ENCODE results near the gene WWC1. TPM values are rescaled to one million over a fixed set of nuclear protein-coding genes. Genes with fewer than 3 reads are reported as not detected.

The WWC1 gene
- total RNA-seq, 1 donor from 2014 or later, result 18.7 TPM

DNA sequence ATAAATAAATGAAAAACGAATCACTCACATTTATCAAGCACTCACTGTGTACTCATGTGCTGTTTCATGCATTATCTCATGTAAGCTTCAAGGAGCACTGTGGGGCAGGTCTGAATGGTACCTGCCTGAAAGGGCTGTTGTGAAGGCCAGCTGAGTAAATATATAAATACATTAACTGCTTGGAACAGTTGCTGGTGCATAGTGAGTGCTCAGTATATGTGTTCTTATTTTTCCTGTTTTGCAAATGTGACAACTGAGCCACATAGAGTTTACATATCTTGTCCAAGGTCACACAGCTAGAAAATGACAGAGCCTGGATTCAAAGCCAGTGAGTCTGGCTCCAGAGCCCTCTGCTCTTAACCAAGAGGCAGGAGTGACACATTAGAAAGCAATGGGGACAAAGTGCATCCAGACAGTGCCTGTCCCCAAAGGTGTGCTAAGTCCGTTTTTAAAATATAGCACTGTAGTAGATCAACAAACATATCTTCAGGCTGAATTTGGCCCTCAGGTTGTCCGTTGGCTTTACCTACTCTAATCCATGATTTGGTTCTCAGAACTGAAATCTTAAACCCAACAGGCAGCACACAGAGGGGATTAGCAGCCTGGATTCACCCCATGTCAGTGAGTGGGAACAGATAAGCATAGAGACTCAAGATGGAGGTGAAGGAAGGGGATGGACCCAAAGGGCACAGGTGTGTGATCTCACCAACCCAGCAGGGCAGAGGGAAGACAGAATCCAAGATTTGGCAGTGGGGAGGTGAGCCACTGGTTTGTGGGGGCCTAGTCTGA, 70.8 kb downstream of the WWC1 start:
- TF ChIP-seq POLR2A (IDR thresholded peaks at IDR 0.05) (no peak), POLR2AphosphoS5 (IDR thresholded peaks at IDR 0.05; ENCODE audit: insufficient read depth in 1 of 2, low read depth in 1 of 2) (no peak)
- intact Hi-C loops (cut with DNase I), result no loop called here
- no peaks in the 10 kb centered on the region for H3K9me3 ChIP-seq
- no peak for DNase-seq (ENCODE audit: extremely low spot score in 2 of 2)
- H3K4me1 ChIP-seq, result peaks cover 15% of the 10 kb centered on the region
- no peak overlapping the region for H3K27ac ChIP-seq
- no peak overlapping the region for H3K4me3 ChIP-seq
- no peaks in the 10 kb centered on the region for H3K36me3 ChIP-seq
- H3K27me3 ChIP-seq, result no peaks in the 10 kb centered on the region

DNA sequence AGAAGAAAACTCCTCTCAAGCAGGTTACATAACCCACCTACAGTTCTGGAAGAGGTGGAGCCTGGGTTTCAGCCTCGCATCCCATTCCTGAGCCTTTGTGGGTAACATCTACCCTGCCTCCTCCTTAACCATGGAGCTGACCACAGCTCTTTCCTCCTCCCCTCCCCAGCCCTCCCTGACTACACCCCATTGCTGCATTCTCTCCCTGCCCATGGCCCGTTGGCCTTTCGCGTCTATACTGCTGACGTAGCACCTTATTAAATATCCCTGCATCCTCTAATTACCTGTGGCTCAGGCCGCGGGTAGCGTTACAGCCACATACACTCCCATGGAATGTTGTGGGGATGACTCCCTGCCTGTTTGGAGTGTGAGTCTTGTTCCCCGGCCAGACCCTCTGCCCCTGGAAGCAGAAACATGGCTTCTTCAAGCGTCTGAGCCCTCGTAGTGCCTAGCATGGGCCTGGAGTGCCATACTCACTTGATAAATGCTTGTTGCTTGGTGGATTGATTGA, 72.8 kb downstream of the WWC1 start:
- H3K27me3 ChIP-seq, result no peaks in the 10 kb centered on the region
- TF ChIP-seq POLR2A (IDR thresholded peaks at IDR 0.05) (no peak), POLR2AphosphoS5 (IDR thresholded peaks at IDR 0.05; ENCODE audit: insufficient read depth in 1 of 2, low read depth in 1 of 2) (no peak)
- TF ChIP-seq, protein P1, sequence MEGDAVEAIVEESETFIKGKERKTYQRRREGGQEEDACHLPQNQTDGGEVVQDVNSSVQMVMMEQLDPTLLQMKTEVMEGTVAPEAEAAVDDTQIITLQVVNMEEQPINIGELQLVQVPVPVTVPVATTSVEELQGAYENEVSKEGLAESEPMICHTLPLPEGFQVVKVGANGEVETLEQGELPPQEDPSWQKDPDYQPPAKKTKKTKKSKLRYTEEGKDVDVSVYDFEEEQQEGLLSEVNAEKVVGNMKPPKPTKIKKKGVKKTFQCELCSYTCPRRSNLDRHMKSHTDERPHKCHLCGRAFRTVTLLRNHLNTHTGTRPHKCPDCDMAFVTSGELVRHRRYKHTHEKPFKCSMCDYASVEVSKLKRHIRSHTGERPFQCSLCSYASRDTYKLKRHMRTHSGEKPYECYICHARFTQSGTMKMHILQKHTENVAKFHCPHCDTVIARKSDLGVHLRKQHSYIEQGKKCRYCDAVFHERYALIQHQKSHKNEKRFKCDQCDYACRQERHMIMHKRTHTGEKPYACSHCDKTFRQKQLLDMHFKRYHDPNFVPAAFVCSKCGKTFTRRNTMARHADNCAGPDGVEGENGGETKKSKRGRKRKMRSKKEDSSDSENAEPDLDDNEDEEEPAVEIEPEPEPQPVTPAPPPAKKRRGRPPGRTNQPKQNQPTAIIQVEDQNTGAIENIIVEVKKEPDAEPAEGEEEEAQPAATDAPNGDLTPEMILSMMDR (IDR thresholded peaks at IDR 0.05), result no peak
- H3K9me3 ChIP-seq, result no peaks in the 10 kb centered on the region
- H3K36me3 ChIP-seq, result no peaks in the 10 kb centered on the region
- H3K27ac ChIP-seq, result no peak overlapping the region
- intact Hi-C loops (cut with DNase I), result no loop called here
- no peak for DNase-seq (ENCODE audit: extremely low spot score in 2 of 2)
- H3K4me3 ChIP-seq, result no peak overlapping the region
- H3K4me1 ChIP-seq, result peaks cover 15% of the 10 kb centered on the region

DNA sequence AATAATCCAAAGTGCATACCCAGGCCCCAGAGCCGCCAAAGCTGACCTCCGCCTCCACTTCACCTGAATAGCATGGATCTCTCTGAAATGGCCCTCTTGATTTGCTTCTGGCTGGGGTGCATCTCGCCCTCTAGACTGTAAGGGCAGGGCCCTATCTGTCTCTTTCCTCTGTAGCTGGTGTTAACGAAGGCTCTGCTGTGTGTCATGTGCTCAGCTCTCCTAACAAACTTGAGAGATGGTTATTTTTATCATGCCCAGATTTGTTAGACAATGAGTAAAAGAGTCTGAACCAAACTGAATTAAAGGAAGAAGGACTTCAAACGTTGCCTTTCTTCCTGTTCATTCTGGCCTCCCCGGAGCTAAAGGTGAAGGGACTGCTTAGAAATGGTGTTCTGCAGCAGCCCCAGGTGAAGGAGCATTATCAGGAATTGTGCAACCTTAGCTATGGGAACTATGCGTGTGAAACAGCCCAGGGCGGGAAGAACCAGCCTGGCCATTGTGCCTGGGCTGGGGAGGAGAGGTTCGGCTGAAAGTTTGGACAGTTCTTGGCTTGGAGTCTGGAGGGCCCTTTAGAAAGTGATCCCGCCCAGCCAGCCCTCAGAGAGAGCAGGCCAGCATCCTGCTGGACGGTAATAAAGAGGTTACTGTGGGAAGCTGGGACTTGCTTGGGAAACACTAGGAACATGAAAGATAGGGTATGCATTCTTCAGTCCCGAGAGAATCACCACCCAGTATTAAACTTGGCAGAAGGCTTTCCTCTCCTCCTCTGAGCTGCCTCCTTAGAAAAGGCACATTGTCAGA, 73.5 kb downstream of the WWC1 start:
- H3K36me3 ChIP-seq, result no peaks in the 10 kb centered on the region
- H3K9me3 ChIP-seq, result no peaks in the 10 kb centered on the region
- H3K27ac ChIP-seq, result no peak overlapping the region
- peaks cover 15% of the 10 kb centered on the region for H3K4me1 ChIP-seq
- no peaks in the 10 kb centered on the region for H3K27me3 ChIP-seq
- intact Hi-C loops (cut with DNase I), result no loop called here
- DNase-seq (ENCODE audit: extremely low spot score in 2 of 2), result no peak
- TF ChIP-seq POLR2A (IDR thresholded peaks at IDR 0.05), result no peak
- TF ChIP-seq POLR2AphosphoS5 (IDR thresholded peaks at IDR 0.05; ENCODE audit: insufficient read depth in 1 of 2, low read depth in 1 of 2), result no peak
- TF ChIP-seq, protein P1 (IDR thresholded peaks at IDR 0.05), result no peak
- H3K4me3 ChIP-seq, result no peak overlapping the region

DNA sequence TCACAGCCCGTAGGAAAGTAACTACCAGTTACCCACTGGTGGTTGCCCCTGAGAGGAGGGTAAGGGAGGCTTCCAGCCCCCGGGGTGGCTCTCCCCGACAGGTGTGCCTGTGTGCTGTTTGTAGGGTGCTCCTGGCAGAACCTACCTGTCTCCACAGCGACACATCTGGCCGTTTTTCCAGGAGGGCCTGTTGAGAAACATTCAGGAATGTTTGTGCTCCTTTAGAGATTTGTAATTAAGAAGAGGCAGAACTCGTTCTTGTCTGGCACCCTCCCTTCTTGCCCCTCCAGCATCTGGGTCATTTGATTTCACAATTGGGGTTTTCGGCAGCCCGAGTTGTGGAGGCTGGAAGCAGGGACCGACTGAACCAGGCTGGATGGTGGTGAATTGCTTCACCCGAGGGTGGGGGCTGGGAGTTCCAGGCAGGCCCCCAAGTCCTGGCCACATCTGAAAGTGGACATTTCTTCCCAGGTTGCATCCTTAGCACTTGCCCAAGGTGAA, 74.2 kb downstream of the WWC1 start:
- H3K4me3 ChIP-seq, result no peak overlapping the region
- no peaks in the 10 kb centered on the region for H3K9me3 ChIP-seq
- no peaks in the 10 kb centered on the region for H3K27me3 ChIP-seq
- no peak overlapping the region for H3K27ac ChIP-seq
- peaks cover 15% of the 10 kb centered on the region for H3K4me1 ChIP-seq
- no peaks in the 10 kb centered on the region for H3K36me3 ChIP-seq
- TF ChIP-seq POLR2AphosphoS5 (IDR thresholded peaks at IDR 0.05; ENCODE audit: insufficient read depth in 1 of 2, low read depth in 1 of 2) (peak in 1 of 2 donors; percentile 26), POLR2A (IDR thresholded peaks at IDR 0.05) (no peak)
- intact Hi-C loops (cut with DNase I), result no loop called here
- DNase-seq (ENCODE audit: extremely low spot score in 2 of 2), result no peak

DNA sequence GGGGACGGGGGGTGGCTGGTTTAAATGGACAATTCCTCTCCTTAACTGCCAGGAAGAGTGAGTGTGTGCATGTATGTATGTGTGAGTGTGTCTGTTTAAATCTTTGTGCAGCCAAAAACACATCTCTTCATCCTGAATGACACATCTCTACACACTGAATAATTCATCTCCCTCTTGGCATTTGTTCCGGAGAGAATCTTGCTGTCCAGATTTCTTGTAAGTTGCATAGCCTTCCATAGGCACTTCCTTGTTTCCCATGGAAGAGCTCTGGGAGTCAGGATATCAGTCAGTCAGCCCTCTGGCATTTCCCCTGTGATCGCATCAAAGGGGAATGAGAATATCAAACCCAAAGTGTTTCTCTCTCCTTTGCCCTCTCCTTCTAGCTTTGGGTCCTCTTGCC, 74.7 kb downstream of the WWC1 start:
- Histone ChIP-seq H3K9me3 (no peaks in the 10 kb centered on the region), H3K27ac (no peak overlapping the region)

More for the DNA sequence above, 74.7 kb downstream of the WWC1 start:
- H3K36me3 ChIP-seq, result no peaks in the 10 kb centered on the region
- TF ChIP-seq, protein P1 (IDR thresholded peaks at IDR 0.05), result no peak
- TF ChIP-seq POLR2AphosphoS5 (IDR thresholded peaks at IDR 0.05; ENCODE audit: insufficient read depth in 1 of 2, low read depth in 1 of 2) (no peak), POLR2A (IDR thresholded peaks at IDR 0.05) (no peak)
- no peak for DNase-seq (ENCODE audit: extremely low spot score in 2 of 2)
- intact Hi-C loops (cut with DNase I), result no loop called here
- peaks cover 15% of the 10 kb centered on the region for H3K4me1 ChIP-seq
- no peak overlapping the region for H3K4me3 ChIP-seq
- no peaks in the 10 kb centered on the region for H3K27me3 ChIP-seq

All from vagina (tissue), 2 donors.